ENCODE results near the gene FAM72A.
"Not testable (repeated sequence)": the region's sequence is repeated elsewhere in the genome, so short reads cannot be mapped to it uniquely, and the experiment has no call there.

- not testable (repeated sequence) for TF ChIP-seq CTCF, POLR2A (IDR thresholded peaks at IDR 0.05)
These were observed 8.2 kb upstream of the FAM72A start for GRCh38 chr1:206210802-206211201.
